Activated CD8-positive, alpha-beta T cell treated with anti-CD3 and anti-CD28 coated beads, Interleukin-2, amount 10 ng/mL, durations not matched to agents 7 days and 5 days (primary cell): ENCODE results near the gene ANKS1B. TPM values are rescaled to one million over a fixed set of nuclear protein-coding genes. Genes with fewer than 3 reads are reported as not detected.

Source experiments
- ATAC-seq: fragments of 150-1000 bp; cut with Tn5 transposase; one replicate; pipeline ENCODE4 v1.10.0; 2021; ENCODE audit warnings: moderate library complexity
- CTCF ChIA-PET: fragments of 350-600 bp; sonication (Branson Sonifier 250); formaldehyde crosslinking; loops from one replicate; lab custom pipeline; 2021; ENCODE audit warnings: antibody characterized with exemption; lab: Charles Lee
- POLR2A ChIA-PET: fragments of 350-600 bp; sonication (Branson Sonifier 250); formaldehyde crosslinking; loops from one replicate; lab custom pipeline; 2021; ENCODE audit warnings: antibody characterized with exemption; lab: Charles Lee
- DNase-seq: peaks from one replicate; pipeline ENCODE4 v3.0.0-alpha.2; 2020
- H3K27ac Mint-ChIP-seq: one replicate; pipeline ENCODE4 v1.8.0; 2021; ENCODE audit warnings: mild to moderate bottlenecking, mixed read lengths
- H3K27me3 Mint-ChIP-seq: one replicate; pipeline ENCODE4 v1.8.0; 2021; ENCODE audit warnings: low read depth, mixed read lengths
- H3K36me3 Mint-ChIP-seq: one replicate; pipeline ENCODE4 v1.8.0; 2021; ENCODE audit warnings: low read depth, mixed read lengths
- H3K4me1 Mint-ChIP-seq: one replicate; pipeline ENCODE4 v1.8.0; 2021; ENCODE audit warnings: low read depth, mixed read lengths
- H3K4me3 Mint-ChIP-seq: one replicate; pipeline ENCODE4 v1.8.0; 2021; ENCODE audit warnings: mild to moderate bottlenecking, mixed read lengths
- H3K9me3 Mint-ChIP-seq: one replicate; pipeline ENCODE4 v1.8.0; 2022; ENCODE audit warnings: mixed read lengths; ENCODE audit not compliant: insufficient read depth
- total RNA-seq, 2 experiments: library from RNA; stranded (reverse); gene quantifications; one replicate each; pipeline ENCODE4 v1.2.3, GENCODE V29; 2021

Gene ANKS1B
- total RNA-seq, 2 experiments from 2014 or later: not detected

GRCh38 chr12:98701166-98701565 lies 1283.6 kb downstream of the ANKS1B start:
- ChIA-PET CTCF (no interaction called here), POLR2A (no interaction called here)
- no peak for DNase-seq
- H3K4me3 Mint-ChIP-seq: no peak overlapping the region
- H3K4me1 Mint-ChIP-seq: peaks cover 1% of the 10 kb centered on the region
- H3K27me3 Mint-ChIP-seq: no peaks in the 10 kb centered on the region
- no peaks in the 10 kb centered on the region for H3K9me3 Mint-ChIP-seq
- ATAC-seq: no peak
- no peak overlapping the region for H3K27ac Mint-ChIP-seq
- H3K36me3 Mint-ChIP-seq: peaks cover 24% of the 10 kb centered on the region

- Mint-ChIP-seq H3K27me3 (no peaks in the 10 kb centered on the region), H3K4me1 (peaks cover 1% of the 10 kb centered on the region), H3K36me3 (peaks cover 29% of the 10 kb centered on the region), H3K4me3 (no peak overlapping the region), H3K9me3 (no peaks in the 10 kb centered on the region), H3K27ac (no peak overlapping the region)
- DNase-seq (no peak), ATAC-seq (no peak)
- CTCF ChIA-PET: interaction anchor here (0.7 to 2.0 kb wide), 8 partner anchors 11 to 299 kb away, joined by 3 to 13 read pairs (median 4); no protein-coding TSS in a partner anchor
- POLR2A ChIA-PET: no interaction called here
These were observed 1285.2 kb downstream of the ANKS1B start for GRCh38 chr12:98699586-98699985.

DNA sequence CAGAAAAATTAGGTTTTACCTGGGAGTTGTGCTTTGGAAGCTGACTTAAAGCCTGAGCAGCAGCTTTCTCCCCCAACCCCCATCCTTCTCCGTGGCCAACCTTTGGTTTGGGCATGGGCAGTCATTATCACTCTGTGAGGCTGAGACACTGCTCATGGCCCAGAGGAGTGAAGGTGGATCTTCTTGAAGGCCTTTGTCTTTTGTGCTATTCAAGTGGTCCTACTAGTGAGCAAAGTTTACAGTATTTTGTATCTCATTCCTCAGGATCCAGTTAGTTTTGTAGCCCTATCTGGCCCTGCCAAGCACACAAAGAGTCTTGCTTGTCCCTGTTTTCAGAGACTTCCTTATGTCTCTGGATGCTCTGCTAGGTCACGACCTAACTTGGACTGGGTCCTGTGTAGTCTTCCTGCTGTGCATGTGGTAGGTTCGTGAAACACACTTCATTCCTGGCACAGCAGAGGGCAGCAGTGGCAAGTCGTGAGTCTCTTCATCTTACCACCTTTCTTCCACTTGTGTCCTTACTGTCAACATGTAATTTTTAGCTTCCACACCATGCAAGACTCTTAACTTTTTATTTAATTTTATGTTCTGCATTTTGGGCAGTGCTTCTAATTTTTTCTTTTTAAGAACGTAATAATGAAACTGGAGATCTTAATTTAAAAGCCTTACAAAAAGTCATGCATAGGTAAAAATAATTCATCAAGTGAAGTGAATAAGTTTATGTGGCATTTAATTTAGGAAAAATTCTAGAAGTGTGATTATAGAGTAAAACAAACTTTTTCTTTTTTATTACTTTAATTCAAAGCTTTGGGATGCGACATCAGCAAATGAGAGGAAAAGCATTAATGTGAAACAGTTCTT lies 1285.9 kb downstream of the ANKS1B start:
- Mint-ChIP-seq H3K9me3 (no peaks in the 10 kb centered on the region), H3K4me1 (peaks cover 1% of the 10 kb centered on the region), H3K27me3 (no peaks in the 10 kb centered on the region), H3K36me3 (peaks cover 33% of the 10 kb centered on the region), H3K27ac (peak overlapping the region; percentile 34), H3K4me3 (no peak overlapping the region)
- CTCF ChIA-PET: interaction anchor here (0.7 to 2.0 kb wide), 8 partner anchors 12 to 299 kb away, joined by 3 to 13 read pairs (median 4); no protein-coding TSS in a partner anchor
- POLR2A ChIA-PET: no interaction called here
- DNase-seq: peak; percentile 66
- ATAC-seq: peak; percentile 82

- CTCF ChIA-PET: no interaction called here
- H3K9me3 Mint-ChIP-seq: no peaks in the 10 kb centered on the region
- no peak for ATAC-seq
- POLR2A ChIA-PET: no interaction called here
- peaks cover 36% of the 10 kb centered on the region for H3K36me3 Mint-ChIP-seq
- H3K4me3 Mint-ChIP-seq: no peak overlapping the region
- no peaks in the 10 kb centered on the region for H3K27me3 Mint-ChIP-seq
- no peak for DNase-seq
- H3K27ac Mint-ChIP-seq: peak overlapping the region; percentile 27
- H3K4me1 Mint-ChIP-seq: peaks cover 1% of the 10 kb centered on the region
These were observed 1287.5 kb downstream of the ANKS1B start for GRCh38 chr12:98697209-98697608.

- peaks cover 41% of the 10 kb centered on the region for H3K36me3 Mint-ChIP-seq
- no peak for ATAC-seq
These were observed 1288.6 kb downstream of the ANKS1B start for GRCh38 chr12:98696036-98696646.

GRCh38 chr12:98691351-98691750 lies 1293.4 kb downstream of the ANKS1B start:
- peaks cover 46% of the 10 kb centered on the region for H3K36me3 Mint-ChIP-seq
- H3K27me3 Mint-ChIP-seq: no peaks in the 10 kb centered on the region
- H3K4me3 Mint-ChIP-seq: no peak overlapping the region
- ATAC-seq (no peak), DNase-seq (no peak)
- CTCF ChIA-PET: interaction anchor here (1.0 kb wide), 1 partner anchor 13 kb away, joined by 3 read pairs; no protein-coding TSS in a partner anchor
- no peaks in the 10 kb centered on the region for H3K9me3 Mint-ChIP-seq
- no peak overlapping the region for H3K27ac Mint-ChIP-seq
- POLR2A ChIA-PET: no interaction called here
- peaks cover 3% of the 10 kb centered on the region for H3K4me1 Mint-ChIP-seq

More at GRCh38 chr12:98696036-98696646, 1288.6 kb downstream of the ANKS1B start:
- no peak for DNase-seq
- peaks cover 4% of the 10 kb centered on the region for H3K4me1 Mint-ChIP-seq
- ChIA-PET POLR2A (interaction anchor here (0.6 kb wide), 1 partner anchor 85 kb away, joined by 3 read pairs; no protein-coding TSS in a partner anchor), CTCF (no interaction called here)
- no peaks in the 10 kb centered on the region for H3K9me3 Mint-ChIP-seq
- no peaks in the 10 kb centered on the region for H3K27me3 Mint-ChIP-seq
- no peak overlapping the region for H3K4me3 Mint-ChIP-seq
- no peak overlapping the region for H3K27ac Mint-ChIP-seq

GRCh38 chr12:98686603-98687002 lies 1298.1 kb downstream of the ANKS1B start:
- H3K36me3 Mint-ChIP-seq: peaks cover 47% of the 10 kb centered on the region
- H3K9me3 Mint-ChIP-seq: no peaks in the 10 kb centered on the region
- DNase-seq: no peak
- no peak overlapping the region for H3K27ac Mint-ChIP-seq
- CTCF ChIA-PET: no interaction called here
- no peak overlapping the region for H3K4me3 Mint-ChIP-seq
- POLR2A ChIA-PET: no interaction called here
- peaks cover 3% of the 10 kb centered on the region for H3K4me1 Mint-ChIP-seq
- ATAC-seq: no peak
- H3K27me3 Mint-ChIP-seq: no peaks in the 10 kb centered on the region

Other genes with a start within 250 kb of the ANKS1B start
- 10 to 100 TPM; 17.8 to 20.5 TPM for gene BLTP3B, start 157.9 kb upstream of the ANKS1B start, total RNA-seq
- 10 to 100 TPM; 29.5 to 34.8 TPM for gene ACTR6, start 215.9 kb upstream of the ANKS1B start, total RNA-seq